Right renal cortex interstitium (tissue), 3 donors: ENCODE measurements around the gene SH3RF2. TPM values are rescaled to one million over a fixed set of nuclear protein-coding genes. Genes with fewer than 3 reads are reported as not detected.
"Not testable (repeated sequence)": the region's sequence is repeated elsewhere in the genome, so short reads cannot be mapped to it uniquely, and the experiment has no call there.

Experiments used
- DNase-seq, 3 donors: peaks; one replicate each; pipeline ENCODE4 v3.0.0-alpha.2; 2013; ENCODE audit warnings: low read depth in 3 of 3, low spot score in 2 of 3
- polyA plus RNA-seq, 3 donors: library from polyadenylated mRNA; unstranded; fragments of 120-200 nt; gene quantifications; one replicate each; pipeline ENCODE4 v1.2.1, GENCODE V29; 2013; ENCODE audit not compliant: insufficient read length in 3 of 3

The SH3RF2 gene
- polyA plus RNA-seq, 3 donors, result 3.8 to 4.8 (median 4.2) TPM

DNA sequence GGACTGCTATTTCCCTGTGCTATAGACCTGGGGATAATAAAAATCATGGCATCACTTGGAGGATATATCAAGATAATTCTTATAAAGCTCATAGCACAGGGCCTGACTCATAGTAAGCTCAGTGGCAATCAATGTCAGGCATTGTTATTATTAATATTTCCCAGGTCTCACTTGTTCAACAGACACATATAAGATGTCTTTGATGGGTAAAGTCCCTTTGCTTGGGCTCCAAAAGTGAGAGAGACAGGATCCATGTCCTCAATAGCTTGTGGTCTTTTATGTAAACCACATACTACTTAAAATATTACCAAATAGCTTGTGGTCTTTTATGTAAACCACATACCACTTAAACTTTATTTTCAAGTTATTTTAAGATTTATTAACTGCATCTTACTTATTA, 11.2 kb downstream of the SH3RF2 start:
- DNase-seq, result no peak

DNA sequence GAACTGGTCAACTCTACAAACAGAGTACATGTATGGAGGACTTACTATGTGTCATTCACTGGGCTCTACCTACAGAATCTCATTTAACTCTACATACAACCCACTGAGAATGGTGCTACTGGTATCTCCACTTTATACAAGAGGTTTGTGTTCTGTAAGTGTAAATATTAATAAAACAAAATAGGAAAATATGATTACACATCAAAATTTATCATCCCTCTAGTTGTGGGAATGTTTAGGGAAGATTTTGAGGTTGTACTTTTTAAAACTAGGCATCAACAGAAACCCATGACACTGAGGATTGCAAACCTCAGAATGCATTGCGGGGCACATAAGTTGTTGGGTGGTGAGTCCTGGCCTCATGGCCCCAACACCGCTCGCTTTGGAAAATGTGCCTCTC, 11.7 kb downstream of the SH3RF2 start:
- no peak for DNase-seq

DNA sequence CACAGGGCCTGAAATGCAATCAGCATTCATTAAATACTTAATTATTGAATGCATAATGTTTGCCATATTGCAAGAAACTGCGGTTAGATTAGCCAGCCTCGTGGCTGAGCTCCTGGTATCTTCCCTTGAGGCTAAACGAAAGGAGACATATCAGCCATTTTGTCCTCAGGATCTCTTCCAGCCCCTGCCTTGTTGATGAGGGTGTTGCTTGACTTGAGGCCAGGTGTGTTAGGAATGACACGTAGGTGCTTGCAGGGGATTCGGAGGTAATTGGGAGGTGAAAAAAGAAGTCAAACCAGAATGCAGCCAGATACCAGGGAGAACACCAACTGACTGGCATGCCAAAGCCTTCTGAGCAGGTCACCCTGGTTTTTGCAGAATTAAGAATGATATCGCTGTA, 12.5 kb downstream of the SH3RF2 start:
- DNase-seq, result no peak

DNA sequence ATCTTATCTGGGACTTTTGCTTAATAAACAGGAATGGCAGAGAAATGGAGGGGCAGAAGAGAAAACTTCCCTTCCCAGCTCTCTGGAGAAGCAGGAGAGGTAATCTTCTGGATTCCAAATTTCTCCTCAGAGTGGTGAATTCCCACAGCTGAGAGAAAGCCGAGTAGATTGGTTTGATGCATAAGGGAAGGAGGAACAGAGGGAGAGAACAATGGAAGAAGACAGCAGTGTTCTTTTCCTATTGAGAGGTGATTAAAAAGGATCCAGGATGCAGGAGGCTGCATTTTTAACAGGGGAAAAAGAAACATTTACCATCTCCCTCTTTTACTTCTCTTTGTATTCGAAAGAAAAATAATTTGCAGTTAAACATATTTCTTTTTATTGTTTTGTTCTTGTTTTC, 13.1 kb downstream of the SH3RF2 start:
- no peak for DNase-seq

DNA sequence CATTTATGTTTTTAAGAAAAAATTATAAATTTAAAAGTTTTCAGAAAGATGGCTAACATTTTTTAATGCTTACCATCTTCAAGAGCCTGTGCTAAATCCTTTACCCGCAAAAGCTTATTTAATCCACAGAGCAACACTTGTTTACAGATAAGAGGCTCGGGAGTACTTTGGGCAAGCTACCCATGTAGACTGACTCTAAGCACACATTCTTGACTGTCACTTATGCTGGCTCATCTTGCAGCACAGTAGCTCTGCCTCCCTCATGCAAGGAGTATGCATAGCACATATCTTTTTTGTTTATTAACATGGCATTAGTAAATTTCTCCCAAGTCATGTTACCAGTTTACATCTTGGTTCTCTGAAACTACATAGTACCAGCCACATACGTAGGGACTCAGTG, 14.7 kb downstream of the SH3RF2 start:
- no peak for DNase-seq

DNA sequence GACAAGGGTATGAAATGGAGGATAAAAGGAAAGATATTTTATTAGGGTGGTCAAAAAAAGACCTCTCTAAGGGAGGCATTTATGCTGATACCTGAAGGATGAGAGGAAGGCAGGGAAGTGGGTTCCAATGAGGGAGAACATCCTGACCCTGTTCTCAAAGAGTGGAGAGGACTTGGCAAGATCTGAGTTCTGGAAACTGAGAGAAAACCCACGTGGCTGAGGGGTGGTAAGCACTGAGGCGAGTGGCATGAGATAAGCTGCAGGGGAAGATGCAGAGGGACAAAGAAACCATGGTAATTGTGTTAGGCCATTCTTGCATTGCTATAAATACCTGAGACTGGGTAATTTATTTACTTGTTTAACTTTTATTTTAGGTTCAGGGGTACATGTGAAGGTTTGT, 16.8 kb downstream of the SH3RF2 start:
- no peak for DNase-seq

DNA sequence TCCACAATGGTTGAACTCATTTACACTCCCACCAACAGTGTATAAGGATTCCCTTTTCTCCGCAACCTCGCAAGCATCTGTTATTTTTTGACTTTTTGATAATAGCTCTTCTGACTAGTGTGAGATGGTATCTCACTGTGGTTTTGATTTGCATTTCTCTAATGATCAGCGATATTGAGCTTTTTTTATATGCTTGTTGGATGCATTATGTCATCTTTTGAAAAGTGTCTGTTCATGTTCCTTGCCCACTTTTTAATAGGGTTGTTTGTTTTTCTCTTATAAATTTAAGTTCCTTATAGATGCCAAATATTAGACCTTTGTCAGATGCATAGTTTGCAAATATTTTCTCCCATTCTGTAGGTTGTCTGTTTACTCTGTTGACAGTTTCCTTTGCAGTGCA, 17.8 kb downstream of the SH3RF2 start:
- DNase-seq, result not testable (repeated sequence)

DNA sequence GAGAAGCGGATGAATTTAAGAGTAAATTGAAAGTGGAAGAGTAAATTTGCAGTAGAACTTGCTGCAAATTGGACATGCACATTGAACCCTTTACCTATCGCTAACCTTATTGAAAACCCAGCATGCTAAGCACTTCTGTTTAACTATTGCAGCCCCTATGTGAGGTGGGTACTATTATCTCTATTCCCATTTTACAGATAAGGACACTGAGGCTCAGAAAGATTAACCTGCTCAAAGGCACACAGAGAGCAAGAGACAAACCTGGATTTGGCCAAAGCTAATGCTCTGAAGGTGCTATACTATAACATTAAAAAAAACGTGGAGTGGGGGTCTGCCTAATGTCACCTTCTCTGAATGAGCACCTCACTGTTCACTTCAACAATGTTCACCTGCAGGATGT, 21.0 kb downstream of the SH3RF2 start:
- DNase-seq, result no peak

DNA sequence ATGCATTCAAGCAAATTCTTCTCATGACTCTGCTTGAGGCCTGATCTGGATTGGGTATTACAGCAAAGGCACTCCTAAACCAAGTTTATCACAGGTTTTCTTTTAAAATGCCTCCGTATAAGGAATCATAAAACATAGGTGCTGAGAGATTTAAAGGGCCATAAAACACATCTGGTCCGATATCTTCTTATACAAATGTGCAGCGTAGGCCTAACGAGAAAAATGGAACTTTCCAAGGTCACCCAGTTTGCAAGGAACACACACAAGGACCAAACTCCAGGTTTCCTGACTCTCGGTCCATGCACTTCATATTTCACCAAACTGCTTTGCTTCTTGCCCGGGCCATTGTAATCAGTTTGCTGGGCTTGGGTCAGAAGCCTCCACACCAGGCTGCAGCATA, 22.1 kb downstream of the SH3RF2 start:
- DNase-seq, result no peak

DNA sequence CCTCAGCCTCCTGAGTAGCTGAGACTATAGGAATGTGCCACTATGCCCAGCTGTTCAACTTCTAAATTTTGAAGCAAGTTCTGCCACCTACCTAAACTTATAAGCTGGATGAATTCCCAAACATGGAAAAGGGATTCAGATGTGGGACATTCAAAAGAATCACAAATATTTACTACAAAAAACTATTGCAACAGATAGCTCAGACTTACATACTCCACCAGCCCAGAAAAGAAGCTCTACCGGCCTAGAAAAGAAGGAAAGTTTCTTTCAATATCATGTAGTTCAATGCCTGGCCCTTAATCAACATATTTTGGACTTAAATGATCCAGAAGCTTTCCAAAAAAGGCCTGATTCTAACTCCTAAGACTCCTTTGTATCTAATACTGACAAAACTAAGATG, 23.8 kb downstream of the SH3RF2 start:
- DNase-seq, result no peak

DNA sequence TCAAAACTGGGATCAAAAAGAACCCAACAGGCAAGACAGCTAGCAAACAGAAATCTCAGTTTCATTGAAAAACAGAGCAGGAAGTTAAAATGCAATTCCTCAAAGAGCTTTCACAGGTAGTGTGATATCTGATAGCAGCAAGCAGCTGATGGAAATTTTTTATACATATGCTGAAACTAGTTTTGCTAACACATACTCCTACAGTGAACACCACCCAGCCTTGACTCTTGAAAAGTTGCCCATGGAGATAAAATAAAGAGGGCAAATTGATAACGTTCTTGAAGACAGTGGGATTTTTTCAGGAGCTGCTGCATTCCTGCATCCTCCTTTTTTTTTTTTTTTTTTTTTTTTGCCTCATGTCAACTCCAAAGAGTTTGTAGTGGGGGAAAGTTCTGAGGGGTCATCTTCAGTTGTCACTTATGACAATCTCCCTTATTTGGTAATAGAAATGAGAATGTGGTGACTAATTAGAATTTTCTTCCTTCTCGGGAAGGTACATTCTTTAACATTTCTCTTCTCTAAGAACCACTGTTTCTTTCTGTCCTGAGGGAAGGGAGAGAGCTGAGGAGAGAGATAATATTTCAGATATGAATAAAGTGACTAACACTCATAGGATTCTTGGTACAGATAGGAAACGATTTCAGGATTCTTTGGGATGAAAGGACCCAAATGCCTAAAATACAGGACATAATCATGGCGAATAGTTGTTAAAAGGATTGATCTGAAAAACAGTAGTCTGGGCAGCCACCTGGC, 24.6 kb downstream of the SH3RF2 start:
- DNase-seq, result no peak

DNA sequence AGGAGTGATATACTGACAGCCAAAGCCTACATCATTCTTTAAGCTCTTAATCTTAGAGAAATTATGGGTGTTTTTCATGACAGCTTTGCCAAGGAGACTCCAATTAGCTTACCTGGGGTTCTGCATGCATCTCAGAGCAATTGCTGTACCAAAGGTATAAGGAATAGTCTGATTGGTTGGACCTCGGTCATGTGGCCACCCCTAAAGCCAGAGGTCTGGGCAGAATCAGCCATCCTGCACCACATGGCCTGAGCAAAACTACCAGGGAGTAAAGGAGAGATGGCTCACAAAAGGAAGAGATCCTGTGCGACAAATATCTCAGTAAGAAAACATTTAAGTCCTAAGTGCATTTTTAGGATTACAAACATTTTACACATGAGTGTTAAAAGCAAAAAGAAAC, 25.6 kb downstream of the SH3RF2 start:
- no peak for DNase-seq

DNA sequence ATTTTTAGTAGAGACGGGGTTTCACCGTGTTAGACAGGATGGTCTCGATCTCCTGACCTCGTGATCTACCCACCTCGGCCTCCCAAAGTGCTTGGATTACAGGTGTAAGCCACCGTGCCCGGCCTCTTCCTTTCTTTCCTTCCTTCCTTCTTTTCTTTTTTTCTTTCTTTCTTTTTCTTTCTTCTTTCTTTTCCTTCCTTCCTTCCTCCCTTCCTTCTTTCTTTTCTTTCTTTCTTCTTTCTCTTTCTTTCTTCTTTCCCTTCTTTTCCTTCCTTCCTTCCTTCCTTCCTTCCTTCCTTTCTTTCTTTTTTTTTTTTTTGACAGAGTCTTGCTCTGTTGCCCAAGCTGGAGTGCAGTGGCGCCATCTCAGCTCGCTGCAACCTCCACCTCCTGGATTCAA, 27.6 kb downstream of the SH3RF2 start:
- not testable (repeated sequence) for DNase-seq

DNA sequence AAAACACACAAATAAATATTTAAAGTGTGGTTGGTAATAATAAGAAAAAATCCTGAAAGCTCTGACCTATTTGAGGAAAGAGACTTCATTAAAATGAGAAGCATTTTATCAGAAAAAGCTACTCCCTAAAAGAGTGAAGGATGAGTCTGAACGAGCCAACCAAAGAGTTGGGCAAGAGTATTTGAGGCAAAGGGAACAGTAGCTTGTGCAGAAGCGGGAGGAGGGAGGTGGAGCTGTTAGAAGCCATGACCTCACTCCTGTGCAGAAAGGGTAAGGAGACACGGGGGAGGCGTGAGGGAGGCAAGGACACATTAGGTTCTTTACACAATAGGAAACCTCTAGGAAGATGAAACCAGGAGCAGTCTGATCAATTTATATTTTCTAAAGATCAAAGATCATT, 29.4 kb downstream of the SH3RF2 start:
- no peak for DNase-seq

DNA sequence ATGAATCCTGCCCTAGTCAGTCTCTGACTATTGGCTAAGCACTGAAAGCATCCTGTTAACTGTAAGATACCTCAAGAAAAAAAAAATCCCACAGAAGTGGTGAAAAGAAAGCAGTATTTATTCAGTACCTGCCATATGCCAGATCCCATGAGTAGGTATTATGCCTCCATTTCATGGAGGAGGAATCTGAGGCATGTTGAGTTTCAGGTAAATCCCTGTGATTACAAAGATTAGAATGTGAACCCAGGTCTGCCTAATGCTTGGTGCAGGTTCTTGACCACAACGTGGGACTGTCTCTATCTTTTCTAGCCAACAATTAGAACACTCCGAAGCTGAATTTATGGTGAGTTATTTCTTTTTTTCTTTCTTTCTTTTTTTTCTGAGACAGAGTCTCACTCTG, 30.9 kb downstream of the SH3RF2 start:
- no peak for DNase-seq

DNA sequence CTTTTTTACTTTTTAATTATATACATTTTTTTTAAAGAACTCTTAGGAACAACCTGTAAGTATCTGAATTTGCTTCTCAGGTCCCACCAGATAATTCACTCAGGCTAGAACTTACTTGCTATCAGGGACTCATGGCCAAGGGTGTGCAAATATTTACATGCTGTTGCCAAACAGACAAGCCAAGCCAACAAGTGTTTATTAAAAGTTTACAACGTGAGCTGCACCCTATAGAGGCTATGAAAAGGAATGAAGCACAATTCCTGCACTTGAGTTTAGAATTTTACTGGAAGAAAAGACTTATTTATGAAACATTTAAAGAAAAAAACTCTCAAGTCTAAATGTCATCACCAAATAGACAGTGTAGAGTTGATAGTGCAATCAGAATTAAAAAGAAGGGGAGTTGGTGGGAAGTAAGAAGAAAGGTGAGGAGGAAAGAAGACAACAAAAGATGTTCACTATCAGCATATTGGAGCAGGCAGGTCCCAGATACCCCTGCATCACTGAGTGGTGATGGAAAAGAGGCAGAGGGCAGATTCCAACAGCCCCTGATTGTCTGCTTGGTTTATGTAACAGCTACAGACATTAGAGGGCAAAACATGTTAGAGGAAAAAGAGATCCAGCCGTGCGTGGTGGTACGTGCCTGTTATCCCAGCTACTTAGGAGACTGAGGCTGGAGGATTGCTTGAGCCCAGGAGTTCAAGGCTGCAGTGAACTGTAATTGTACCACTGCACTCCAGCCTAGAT, 32.8 kb downstream of the SH3RF2 start:
- no peak for DNase-seq

DNA sequence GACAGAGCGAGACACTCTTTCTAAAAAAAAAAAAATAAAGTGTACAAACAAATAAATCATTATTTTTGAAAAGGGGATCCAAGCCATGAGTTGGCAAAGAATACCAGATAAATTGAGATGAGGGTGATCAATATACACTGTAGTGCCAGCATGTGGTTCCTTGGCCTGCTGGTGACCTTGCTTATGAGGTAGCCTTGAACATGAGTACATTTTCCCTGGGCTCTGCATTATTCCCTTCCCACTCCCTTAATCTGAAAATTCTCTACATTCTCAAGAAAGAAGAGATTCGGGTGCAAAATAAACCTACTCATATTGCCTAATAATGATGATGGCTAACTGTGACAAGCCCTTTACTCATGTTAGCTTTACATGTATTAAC, 33.3 kb downstream of the SH3RF2 start:
- no peak for DNase-seq

DNA sequence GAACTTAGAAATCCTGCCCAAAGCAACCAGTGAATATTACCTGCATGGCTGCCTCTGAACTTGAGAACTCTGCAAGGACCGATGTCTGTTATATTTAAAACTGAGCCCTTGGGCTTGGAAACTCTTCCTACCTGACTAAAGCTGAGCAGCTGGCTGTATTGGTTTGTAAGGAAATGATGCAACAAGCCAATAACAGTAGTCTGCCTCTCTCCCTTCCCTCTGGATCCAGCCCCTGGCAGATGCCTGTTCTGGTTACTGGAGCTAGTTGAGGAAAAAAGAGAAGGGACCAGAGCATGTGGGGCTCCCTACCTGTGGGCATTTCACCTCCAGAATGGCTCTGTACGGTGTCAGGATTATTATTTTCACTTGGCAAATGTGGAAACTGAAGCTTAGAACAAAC, 34.7 kb downstream of the SH3RF2 start:
- DNase-seq, result no peak

DNA sequence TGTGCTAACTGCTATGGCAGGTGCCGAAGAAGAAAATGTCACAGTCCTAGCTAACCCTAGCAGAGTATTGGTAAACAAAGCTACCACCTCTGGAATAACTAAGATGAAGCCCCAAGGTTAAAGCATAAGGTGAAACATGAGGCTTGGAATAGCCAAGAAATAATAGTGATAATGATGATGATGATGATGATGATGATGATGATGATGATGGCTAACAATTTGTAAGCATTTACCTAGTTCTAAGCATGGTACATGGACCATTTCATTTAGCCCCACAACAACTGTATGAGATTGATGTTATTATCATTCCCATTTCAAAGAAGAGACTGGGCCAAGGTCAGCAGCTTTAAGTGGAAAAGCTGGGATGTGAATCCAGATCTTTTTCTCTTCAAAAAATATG, 35.3 kb downstream of the SH3RF2 start:
- no peak for DNase-seq

DNA sequence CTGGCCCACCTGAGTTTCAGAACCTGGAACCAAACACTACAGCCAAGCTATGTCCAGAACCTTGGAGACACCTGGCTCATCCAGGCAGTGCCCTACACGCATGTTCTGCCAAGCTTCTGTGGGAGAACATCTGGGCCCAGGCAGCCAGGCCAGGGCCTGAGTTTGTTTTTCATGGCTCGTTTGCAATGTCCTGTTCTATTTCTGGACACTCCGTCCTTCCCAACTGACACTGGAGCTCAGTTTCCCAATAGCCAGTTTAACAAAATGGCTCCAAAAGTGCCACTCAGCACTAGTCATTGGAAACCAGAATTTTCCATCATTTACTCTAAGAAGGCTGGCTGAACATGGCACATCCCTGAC, 38.6 kb downstream of the SH3RF2 start:
- DNase-seq, result no peak

DNA sequence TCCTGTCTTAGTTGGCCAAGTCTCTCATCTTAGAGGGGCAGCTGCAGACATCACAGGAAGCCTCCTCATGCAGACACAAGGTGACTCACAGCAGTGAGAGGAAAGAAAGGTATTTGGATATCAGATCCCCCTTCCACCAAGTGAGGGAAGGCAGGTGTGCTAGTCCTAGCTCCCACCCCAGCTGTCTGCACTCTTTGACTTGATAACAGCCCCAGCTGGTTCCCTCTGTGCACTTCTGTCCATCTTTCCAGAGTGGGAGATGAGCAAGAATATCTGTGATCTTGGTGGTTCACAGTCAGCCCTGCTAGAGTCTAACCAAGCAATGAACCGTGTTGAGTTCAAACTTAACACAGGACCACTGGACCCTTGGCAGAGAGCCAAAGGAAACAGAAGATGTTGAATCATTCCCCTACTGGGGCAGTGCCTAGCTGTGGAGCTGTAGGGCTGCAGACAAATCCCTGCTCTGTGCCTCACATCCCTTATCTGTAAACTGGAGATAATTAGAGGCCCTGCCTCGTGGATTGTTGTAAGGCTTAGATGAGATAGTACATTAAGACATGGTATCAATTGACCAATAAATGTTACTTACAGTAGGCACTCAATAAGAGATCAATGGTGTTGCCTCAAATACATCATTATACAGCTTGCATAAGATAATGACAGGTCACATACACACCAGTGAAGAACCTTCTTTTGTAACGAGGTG, 39.1 kb downstream of the SH3RF2 start:
- peak in 1 of 3 donors; percentile 56 for DNase-seq
